Stimulated activated effector memory CD8-positive, alpha-beta T cell treated with anti-CD3 and anti-CD28 coated beads, Interleukin-12 subunit alpha, Interleukin-12 subunit beta, amount 100 ng/mL, for 72 hours (primary cell): Measurements from ENCODE around the gene SAMD3.
"Not testable (repeated sequence)": the region's sequence is repeated elsewhere in the genome, so short reads cannot be mapped to it uniquely, and the experiment has no call there.

Source experiments
- ATAC-seq: fragments of 150-1000 bp; cut with Tn5 transposase; 2 replicates; pipeline ENCODE4 v1.10.0; 2021
- DNase-seq, 2 donors: peaks; one replicate each; pipeline ENCODE4 v3.0.0; 2021 to 2022; ENCODE audit warnings: low spot score in 2 of 2
- H3K27ac Mint-ChIP-seq: one replicate; pipeline ENCODE4 v1.8.0; 2022; ENCODE audit warnings: mild to moderate bottlenecking, mixed read lengths
- H3K36me3 Mint-ChIP-seq: one replicate; pipeline ENCODE4 v1.8.0; 2022; ENCODE audit warnings: mild to moderate bottlenecking, mixed read lengths
- H3K4me1 Mint-ChIP-seq: one replicate; pipeline ENCODE4 v1.8.0; 2022; ENCODE audit warnings: mixed read lengths
- H3K4me3 Mint-ChIP-seq: one replicate; pipeline ENCODE4 v1.8.0; 2022; ENCODE audit warnings: mild to moderate bottlenecking, mixed read lengths
- H3K9me3 Mint-ChIP-seq: one replicate; pipeline ENCODE4 v1.8.0; 2022; ENCODE audit warnings: mixed read lengths

SAMD3 gene, protein sequence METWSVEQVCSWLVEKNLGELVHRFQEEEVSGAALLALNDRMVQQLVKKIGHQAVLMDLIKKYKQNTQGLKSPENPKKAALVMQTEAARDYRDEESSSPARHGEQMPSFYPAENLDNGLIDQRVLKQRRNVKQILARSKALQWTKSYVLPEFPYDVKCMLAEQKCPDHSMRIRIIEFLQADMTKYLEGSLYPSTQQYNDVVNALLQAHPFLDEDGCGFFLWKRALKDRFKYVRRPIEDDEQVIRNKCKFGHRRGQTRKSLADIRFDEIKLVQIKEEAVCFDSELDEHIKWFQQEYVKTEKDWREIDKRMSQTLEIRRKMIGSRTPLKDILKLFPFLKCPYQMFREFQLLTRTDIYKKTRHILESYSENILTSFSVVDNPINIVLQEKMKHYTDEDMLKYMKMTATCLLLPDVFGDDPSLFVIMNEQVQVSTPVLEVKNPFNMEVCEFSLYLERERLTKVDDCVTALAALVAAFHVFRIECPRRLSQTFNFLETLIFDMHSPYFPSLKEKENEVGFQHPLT

GRCh38 chr6:130222775-130223174 is at the start of gene SAMD3:
SAMD3 (minus strand) TSS chr6:130222951; CDS start chr6:130215273, 7,678 bp downstream.
- ATAC-seq (peak; percentile 66), DNase-seq (no peak)
- Mint-ChIP-seq H3K36me3 (peaks cover 5% of the 10 kb centered on the region), H3K9me3 (peaks cover 5% of the 10 kb centered on the region), H3K4me3 (peak within 1 kb of the TSS; percentile 70), H3K4me1 (peaks cover 33% of the 10 kb centered on the region), H3K27ac (peak within 1 kb of the TSS; percentile 89)

- DNase-seq: no peak
- no peaks in the 10 kb centered on the region for H3K36me3 Mint-ChIP-seq
- ATAC-seq: peak; percentile 91
- H3K4me3 Mint-ChIP-seq: no peak overlapping the region
- peak overlapping the region; percentile 1 for H3K27ac Mint-ChIP-seq
- peaks cover 21% of the 10 kb centered on the region for H3K4me1 Mint-ChIP-seq
- H3K9me3 Mint-ChIP-seq: peaks cover 11% of the 10 kb centered on the region
Measured at GRCh38 chr6:130269969-130270635, 47.4 kb upstream of the SAMD3 start.

DNA sequence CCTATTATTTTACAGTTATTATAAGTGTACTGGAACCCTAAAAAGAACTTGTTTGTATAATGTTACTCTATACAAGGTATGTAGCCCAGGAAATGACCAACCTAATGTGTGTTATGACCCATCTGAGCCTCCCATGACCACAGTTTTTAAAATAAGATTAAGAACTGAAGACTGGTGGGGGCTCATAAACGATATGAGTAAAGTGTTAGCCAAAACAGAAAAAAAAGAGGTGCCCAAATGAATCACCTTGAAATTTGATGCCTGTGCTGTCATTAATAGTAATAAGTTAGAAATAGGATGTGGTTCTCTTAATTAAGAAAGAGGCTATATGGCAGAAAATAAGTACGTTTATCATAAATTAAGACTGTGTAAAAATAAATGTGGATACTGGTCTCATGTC is 42.8 kb upstream of the SAMD3 start:
- DNase-seq, ATAC-seq: not testable (repeated sequence)
- H3K27ac Mint-ChIP-seq: peak overlapping the region; percentile 16

DNA sequence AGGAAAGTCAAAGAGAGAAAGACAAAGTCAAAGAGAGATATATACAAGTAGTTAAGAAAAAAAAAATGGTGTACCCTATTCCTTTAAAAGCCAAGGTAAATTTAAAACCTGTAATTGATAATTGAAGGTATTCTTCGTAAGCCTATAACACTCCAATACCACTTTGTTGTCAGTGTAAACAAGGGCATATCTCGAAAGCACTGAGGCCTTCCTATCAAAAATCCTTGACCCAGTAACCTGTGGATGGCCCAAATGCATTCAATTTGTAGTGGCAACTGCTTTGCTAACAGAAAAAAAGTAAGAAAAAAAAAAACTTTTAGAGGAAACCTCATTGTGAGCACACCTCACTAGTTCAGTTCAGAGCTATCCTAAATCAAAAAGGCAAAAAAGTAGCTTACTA is 39.3 kb upstream of the SAMD3 start:
- ATAC-seq: no peak
- peak overlapping the region; percentile 92 for H3K27ac Mint-ChIP-seq
- peak overlapping the region; percentile 86 for H3K4me3 Mint-ChIP-seq
- peaks cover 53% of the 10 kb centered on the region for H3K4me1 Mint-ChIP-seq
- DNase-seq: no peak
- H3K36me3 Mint-ChIP-seq: peaks cover 19% of the 10 kb centered on the region
- peaks cover 3% of the 10 kb centered on the region for H3K9me3 Mint-ChIP-seq

More for the DNA sequence above, 42.8 kb upstream of the SAMD3 start:
- Mint-ChIP-seq H3K4me1 (peaks cover 47% of the 10 kb centered on the region), H3K36me3 (peaks cover 11% of the 10 kb centered on the region)
- not testable (repeated sequence) for H3K4me3 Mint-ChIP-seq, H3K9me3 Mint-ChIP-seq

DNA sequence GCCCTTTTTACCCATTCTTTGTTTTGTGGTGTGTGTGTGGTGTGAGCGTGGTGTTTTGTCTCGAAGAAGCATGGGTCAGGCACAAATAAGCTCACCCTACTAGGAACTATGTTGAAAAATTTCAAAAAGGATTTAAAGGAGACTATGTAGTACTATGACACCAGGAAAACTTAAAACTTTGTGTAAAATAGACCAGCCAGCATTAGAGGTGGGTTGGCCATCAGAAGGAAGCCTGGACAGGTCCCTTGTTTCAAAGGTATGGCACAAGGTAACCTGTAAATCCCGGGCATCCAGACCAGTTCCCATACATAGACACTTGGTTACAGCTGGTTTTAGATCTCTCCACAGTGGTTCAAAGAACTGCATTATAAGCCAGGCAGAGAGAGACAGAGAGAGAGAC is 38.8 kb upstream of the SAMD3 start:
- not testable (repeated sequence) for H3K9me3 Mint-ChIP-seq, ATAC-seq, DNase-seq
- Mint-ChIP-seq H3K4me1 (peaks cover 52% of the 10 kb centered on the region), H3K27ac (peak overlapping the region; percentile 92), H3K4me3 (peak overlapping the region; percentile 86), H3K36me3 (peaks cover 19% of the 10 kb centered on the region)

- H3K27ac Mint-ChIP-seq: peak overlapping the region; percentile 92
- ATAC-seq (peak; percentile 74), DNase-seq (peak; percentile 20 to 76)
- H3K4me3 Mint-ChIP-seq: peak overlapping the region; percentile 86
- H3K4me1 Mint-ChIP-seq: peaks cover 60% of the 10 kb centered on the region
- H3K36me3 Mint-ChIP-seq: peaks cover 19% of the 10 kb centered on the region
- not testable (repeated sequence) for H3K9me3 Mint-ChIP-seq
Measured at GRCh38 chr6:130260614-130261241, 38.0 kb upstream of the SAMD3 start.

DNA sequence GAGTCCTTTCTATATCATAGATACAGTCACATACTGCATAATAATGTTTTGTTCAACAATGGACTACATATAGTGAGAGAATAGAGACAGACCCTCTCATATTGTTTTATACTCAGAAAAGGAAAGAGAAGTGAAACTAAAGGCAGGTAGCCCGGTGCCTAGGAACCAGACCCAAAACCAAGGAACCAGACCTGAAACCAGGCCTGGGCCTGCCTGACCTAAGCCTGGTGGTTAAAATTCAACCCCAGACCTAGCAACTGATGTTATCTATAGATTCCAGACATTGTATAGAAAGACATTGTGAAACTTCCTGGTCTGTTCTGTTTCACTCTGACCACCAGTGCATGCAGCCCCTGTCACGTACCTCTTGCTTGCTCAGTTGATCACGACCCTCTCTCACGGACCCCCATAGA is 37.3 kb upstream of the SAMD3 start:
- Mint-ChIP-seq H3K4me3 (peak overlapping the region; percentile 86), H3K4me1 (peaks cover 55% of the 10 kb centered on the region), H3K27ac (peak overlapping the region; percentile 92), H3K36me3 (peaks cover 19% of the 10 kb centered on the region)
- not testable (repeated sequence) for DNase-seq, H3K9me3 Mint-ChIP-seq
- ATAC-seq: peak; percentile 75

- H3K9me3 Mint-ChIP-seq: peaks cover 3% of the 10 kb centered on the region
- peak overlapping the region; percentile 92 for H3K27ac Mint-ChIP-seq
- peak; percentile 15 for ATAC-seq
- H3K36me3 Mint-ChIP-seq: peaks cover 19% of the 10 kb centered on the region
- peaks cover 52% of the 10 kb centered on the region for H3K4me1 Mint-ChIP-seq
- DNase-seq: no peak
- peak overlapping the region; percentile 86 for H3K4me3 Mint-ChIP-seq
Measured at GRCh38 chr6:130259557-130259956, 36.8 kb upstream of the SAMD3 start.

GRCh38 chr6:130259140-130259539 is 36.4 kb upstream of the SAMD3 start:
- no peak for ATAC-seq

GRCh38 chr6:130252527-130253237 is 29.9 kb upstream of the SAMD3 start:
- Mint-ChIP-seq H3K36me3 (no peaks in the 10 kb centered on the region), H3K4me1 (peaks cover 9% of the 10 kb centered on the region), H3K9me3 (no peaks in the 10 kb centered on the region), H3K4me3 (no peak overlapping the region), H3K27ac (no peak overlapping the region)
- no peak for DNase-seq
- ATAC-seq: no peak

More at GRCh38 chr6:130259140-130259539, 36.4 kb upstream of the SAMD3 start:
- H3K4me1 Mint-ChIP-seq: peaks cover 49% of the 10 kb centered on the region
- peaks cover 3% of the 10 kb centered on the region for H3K9me3 Mint-ChIP-seq
- no peak for DNase-seq
- H3K27ac Mint-ChIP-seq: peak overlapping the region; percentile 92
- peaks cover 19% of the 10 kb centered on the region for H3K36me3 Mint-ChIP-seq
- H3K4me3 Mint-ChIP-seq: peak overlapping the region; percentile 86

DNA sequence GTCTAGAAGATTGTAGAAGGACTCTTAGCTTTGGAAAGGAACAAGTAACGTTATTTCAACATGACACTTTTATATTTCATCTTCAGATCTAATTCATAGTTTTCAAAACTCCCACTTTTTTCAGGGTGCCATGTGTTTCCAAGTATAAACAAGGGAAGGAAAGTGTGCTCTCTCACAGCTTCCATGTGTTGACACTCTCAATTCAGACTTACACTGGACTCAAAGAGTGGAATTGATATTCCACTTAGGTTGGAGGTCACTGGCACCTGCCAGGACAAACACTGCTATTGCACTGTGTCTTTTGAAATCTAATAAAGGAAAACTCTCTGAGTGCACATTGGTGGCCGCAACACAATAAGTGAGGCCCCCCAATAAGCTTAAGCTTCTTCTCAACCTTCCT is 22.5 kb upstream of the SAMD3 start:
- Mint-ChIP-seq H3K9me3 (no peaks in the 10 kb centered on the region), H3K4me3 (no peak overlapping the region), H3K4me1 (no peaks in the 10 kb centered on the region), H3K27ac (no peak overlapping the region), H3K36me3 (no peaks in the 10 kb centered on the region)
- no peak for DNase-seq
- no peak for ATAC-seq

DNA sequence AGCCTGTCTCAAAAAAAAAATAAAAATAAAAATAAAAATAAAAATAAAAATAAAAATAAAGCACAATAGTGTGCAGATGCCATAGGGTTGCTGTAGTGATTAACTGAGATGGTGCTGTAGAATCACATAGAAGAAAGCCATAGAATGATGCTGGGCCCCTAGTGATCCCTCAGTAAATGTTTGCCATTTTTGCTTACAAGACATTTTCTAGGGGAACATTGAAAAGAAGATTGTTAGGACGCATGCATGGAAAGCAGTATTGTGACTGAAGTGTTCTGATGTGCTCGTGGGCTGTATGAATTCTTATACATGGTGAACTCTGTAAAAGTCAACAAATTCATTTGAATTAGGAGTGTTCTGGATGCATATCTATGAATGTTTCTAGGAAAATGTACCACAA is 22.0 kb upstream of the SAMD3 start:
- no peaks in the 10 kb centered on the region for H3K9me3 Mint-ChIP-seq
- no peak overlapping the region for H3K27ac Mint-ChIP-seq
- DNase-seq: no peak
- H3K4me3 Mint-ChIP-seq: no peak overlapping the region
- no peaks in the 10 kb centered on the region for H3K36me3 Mint-ChIP-seq
- H3K4me1 Mint-ChIP-seq: no peaks in the 10 kb centered on the region
- no peak for ATAC-seq

DNA sequence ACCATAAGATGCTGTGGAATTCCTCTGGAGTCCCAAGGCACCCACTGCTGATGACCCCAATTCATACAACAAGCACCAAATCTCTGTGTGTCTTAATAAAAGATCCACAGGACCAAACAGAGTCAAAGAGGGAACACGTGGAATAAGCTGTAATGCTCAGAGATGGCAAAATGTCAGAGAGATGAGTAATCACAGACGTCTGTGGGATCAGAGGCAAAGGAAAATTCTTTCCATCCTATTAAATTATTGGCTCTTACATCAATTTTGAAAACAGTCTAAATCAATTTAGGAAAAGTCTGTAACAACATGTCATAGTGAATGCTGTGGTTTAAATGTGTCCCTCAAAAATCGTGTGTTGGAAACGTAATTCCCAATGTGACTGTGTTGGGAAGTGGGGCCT is 17.5 kb upstream of the SAMD3 start:
- Mint-ChIP-seq H3K4me3 (no peak overlapping the region), H3K4me1 (no peaks in the 10 kb centered on the region)

GRCh38 chr6:130239755-130240154 is 17.0 kb upstream of the SAMD3 start:
- Mint-ChIP-seq H3K27ac (no peak overlapping the region), H3K36me3 (no peaks in the 10 kb centered on the region), H3K4me3 (no peak overlapping the region), H3K9me3 (no peaks in the 10 kb centered on the region), H3K4me1 (no peaks in the 10 kb centered on the region)
- ATAC-seq: no peak
- DNase-seq: no peak

More for the DNA sequence above, 17.5 kb upstream of the SAMD3 start:
- Mint-ChIP-seq H3K9me3 (no peaks in the 10 kb centered on the region), H3K27ac (no peak overlapping the region), H3K36me3 (no peaks in the 10 kb centered on the region)
- no peak for ATAC-seq
- DNase-seq: no peak

- DNase-seq (no peak), ATAC-seq (no peak)
- H3K9me3 Mint-ChIP-seq: no peaks in the 10 kb centered on the region
- peaks cover 8% of the 10 kb centered on the region for H3K4me1 Mint-ChIP-seq
- H3K36me3 Mint-ChIP-seq: no peaks in the 10 kb centered on the region
- no peak overlapping the region for H3K4me3 Mint-ChIP-seq
- no peak overlapping the region for H3K27ac Mint-ChIP-seq
Measured at GRCh38 chr6:130233330-130233729, 10.6 kb upstream of the SAMD3 start.
